GM12878 (cell line): Measurements from ENCODE around the gene CAV2.

Experiments used
- BCL11A ChIP-seq: IDR thresholded peaks from 2 replicates; pipeline ENCODE4 v1.6.1; 2011; ENCODE audit warnings: low read depth, low read length
- CTCF ChIP-seq, 3 experiments: IDR thresholded peaks in 2 of 3; conservative IDR thresholded peaks in 1 of 3; 2 replicates each; pipeline ENCODE4 v1.5.1; 2011; ENCODE audit warnings: low read depth in 3 of 3, low read length in 3 of 3, mild to moderate bottlenecking in 3 of 3, control low read depth in 2 of 3, moderate library complexity in 2 of 3, inconsistent platforms in 1 of 3, mixed read lengths in 1 of 3; ENCODE audit not compliant: control insufficient read depth in 2 of 3, insufficient read depth in 1 of 3; ENCODE audit errors: extremely low read depth in 1 of 3
- RAD21 ChIP-seq: IDR thresholded peaks from 2 replicates; pipeline ENCODE4 v1.6.1; 2011; ENCODE audit warnings: mild to moderate bottlenecking, low read depth, low read length, moderate library complexity; ENCODE audit not compliant: insufficient read depth

GRCh38 chr7:116549370-116549769 is 49.8 kb downstream of the CAV2 start:
- TF ChIP-seq RAD21 = no peak
- no peak for TF ChIP-seq CTCF (IDR thresholded peaks at IDR 0.05 in 2 of 3, conservative IDR thresholded peaks at IDR 0.05 in 1 of 3; ENCODE audit: control insufficient read depth in 2 of 3, extremely low read depth in 1 of 3, insufficient read depth in 1 of 3, low read depth in 3 of 3, low read length in 3 of 3)
- no peak for TF ChIP-seq BCL11A
